Urinary bladder (tissue), 4 donors: ENCODE data around the gene CHST10. TPM values are rescaled to one million over a fixed set of nuclear protein-coding genes. Genes with fewer than 3 reads are reported as not detected.

Source experiments
- DNase-seq: peaks from one replicate; pipeline ENCODE4 v3.0.0-alpha.2; 2015; ENCODE audit errors: extremely low spot score
- H3K27ac ChIP-seq: one replicate; pipeline ENCODE4 v1.5.1; 2013; ENCODE audit warnings: low read depth, mild to moderate bottlenecking, moderate library complexity
- H3K36me3 ChIP-seq: one replicate; pipeline ENCODE4 v1.6.1; 2013; ENCODE audit warnings: mild to moderate bottlenecking, moderate library complexity; ENCODE audit not compliant: insufficient read depth
- H3K4me1 ChIP-seq: one replicate; pipeline ENCODE4 v1.6.1; 2013; ENCODE audit warnings: mild to moderate bottlenecking, moderate library complexity; ENCODE audit not compliant: insufficient read depth
- H3K4me3 ChIP-seq: one replicate; pipeline ENCODE4 v1.5.1; 2013; ENCODE audit warnings: low read depth, low read length
- WGBS: extraction: QIAGEN DNeasy Blood & Tissue Kit; methylation state at CpG from one replicate; pipeline ENCODE4 v1.1.7; 2013; 5-methylcytosine and 5-hydroxymethylcytosine counted together
- polyA plus RNA-seq: library from polyadenylated mRNA; stranded (reverse); fragments of 200-250 nt; gene quantifications from one replicate; pipeline ENCODE4 v1.2.3, GENCODE V29; 2013
- total RNA-seq: library from RNA; depleted of rRNA; stranded (reverse); fragments of >200 nt; gene quantifications from one replicate; pipeline ENCODE4 v1.2.3, GENCODE V29; 2014
- donor health status: healthy with polysubstance abuse.
- donor health status: healthy.

The CHST10 gene
- total and polyA plus RNA-seq, 2 donors, result 10.3 to 12.5 TPM

GRCh38 chr2:100409461-100409860, 8.0 kb downstream of the CHST10 start:
- Histone ChIP-seq H3K36me3 (no peaks in the 10 kb centered on the region), H3K4me1 (no peaks in the 10 kb centered on the region), H3K4me3 (no peak overlapping the region), H3K27ac (no peak overlapping the region)
- no peak for DNase-seq
- 94% methylated on average over 5 of the region's 5 CpGs for WGBS

GRCh38 chr2:100408941-100409340, 8.5 kb downstream of the CHST10 start:
- WGBS, result 92% methylated on average over 8 of the region's 8 CpGs
- no peak for DNase-seq
- no peaks in the 10 kb centered on the region for H3K4me1 ChIP-seq
- no peak overlapping the region for H3K4me3 ChIP-seq
- H3K27ac ChIP-seq, result no peak overlapping the region
- H3K36me3 ChIP-seq, result no peaks in the 10 kb centered on the region

DNA sequence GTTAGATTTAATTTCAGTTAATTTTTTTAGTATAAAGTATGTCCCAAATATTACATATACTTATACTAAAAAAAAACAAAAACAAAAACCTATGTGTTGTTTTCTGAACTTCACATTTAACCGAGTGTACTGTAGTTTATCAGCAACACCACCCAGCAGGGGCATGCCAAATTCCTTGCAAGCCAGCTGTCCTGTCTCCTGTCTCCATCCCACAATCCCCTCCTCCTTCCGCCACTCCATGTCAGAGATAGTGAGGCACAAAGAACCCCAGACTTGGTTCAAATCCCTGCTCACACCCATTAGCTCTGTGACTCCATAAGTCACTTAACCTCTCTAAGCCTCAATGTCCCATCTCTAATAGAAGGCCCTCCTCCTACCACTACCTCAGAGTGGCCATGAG, 9.4 kb downstream of the CHST10 start:
- no peak for DNase-seq
- Histone ChIP-seq H3K27ac (no peak overlapping the region), H3K4me1 (no peaks in the 10 kb centered on the region), H3K36me3 (no peaks in the 10 kb centered on the region), H3K4me3 (no peak overlapping the region)
- WGBS, result 92% methylated on average over 2 of the region's 2 CpGs

- Histone ChIP-seq H3K4me1 (no peaks in the 10 kb centered on the region), H3K27ac (no peak overlapping the region), H3K4me3 (no peak overlapping the region), H3K36me3 (no peaks in the 10 kb centered on the region)
- WGBS, result 91% methylated on average over 6 of the region's 6 CpGs
- no peak for DNase-seq
These were observed 9.9 kb downstream of the CHST10 start for GRCh38 chr2:100407563-100407962.

DNA sequence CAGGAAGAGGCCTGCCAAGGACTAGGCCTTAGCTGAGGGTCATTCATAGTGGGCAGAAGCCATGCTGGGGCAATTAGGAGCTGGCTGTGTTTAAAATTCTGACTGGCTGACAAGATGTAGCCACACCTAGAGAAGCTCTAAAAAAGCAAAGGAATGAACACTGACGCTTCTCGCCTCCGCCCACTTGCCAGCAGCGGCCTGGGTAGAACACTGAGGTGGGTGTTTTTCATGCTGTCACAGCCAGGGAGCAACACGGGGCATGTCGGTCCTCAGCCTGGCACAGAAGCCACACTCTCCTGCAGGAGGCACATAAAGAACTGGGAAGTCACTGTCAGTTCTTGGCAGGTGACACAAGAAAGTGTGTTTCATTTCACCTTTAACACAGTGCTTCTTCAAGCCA, 10.4 kb downstream of the CHST10 start:
- Histone ChIP-seq H3K4me1 (no peaks in the 10 kb centered on the region), H3K4me3 (no peak overlapping the region), H3K27ac (no peak overlapping the region), H3K36me3 (no peaks in the 10 kb centered on the region)
- DNase-seq, result no peak
- 87% methylated on average over 6 of the region's 6 CpGs for WGBS

GRCh38 chr2:100406120-100406508, 11.4 kb downstream of the CHST10 start:
- Histone ChIP-seq H3K4me3 (no peak overlapping the region), H3K27ac (no peak overlapping the region), H3K36me3 (no peaks in the 10 kb centered on the region), H3K4me1 (no peaks in the 10 kb centered on the region)
- WGBS, result 95% methylated on average over 5 of the region's 5 CpGs
- no peak for DNase-seq

DNA sequence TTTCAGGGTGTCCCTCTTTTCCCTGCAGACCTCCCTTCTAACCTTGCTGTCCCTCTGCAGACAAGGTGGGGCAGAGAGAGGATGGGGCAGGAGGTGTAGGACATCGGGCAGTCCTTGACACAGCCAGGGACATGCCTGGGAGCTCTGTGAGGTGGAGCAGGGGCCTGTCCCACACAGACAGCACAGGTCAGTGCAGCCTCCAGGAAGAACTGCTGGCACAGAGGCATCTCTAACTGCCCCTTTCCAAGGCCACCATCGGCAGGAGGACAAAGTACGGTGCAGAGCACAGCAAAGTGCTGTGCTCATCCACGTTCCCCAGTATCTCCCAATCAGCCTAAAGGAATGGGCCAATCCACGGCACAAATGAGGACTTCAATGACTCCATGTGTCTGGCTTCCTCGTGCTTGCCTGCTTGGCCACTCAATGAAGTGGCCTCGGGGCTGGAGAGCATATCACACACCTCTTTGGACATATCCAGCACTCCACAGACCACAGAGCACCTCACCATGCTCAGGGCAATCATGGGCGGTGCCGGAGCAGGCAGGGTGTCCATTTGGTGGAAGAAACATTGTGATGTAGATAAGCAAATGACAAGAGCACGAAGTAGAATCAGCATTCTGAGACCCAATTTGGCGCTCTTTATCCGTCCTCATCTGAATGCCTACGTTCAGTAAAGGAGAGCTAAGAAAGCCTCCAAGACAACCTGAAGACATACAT, 11.9 kb downstream of the CHST10 start:
- DNase-seq, result no peak
- H3K4me3 ChIP-seq, result no peak overlapping the region
- 95% methylated on average over 13 of the region's 13 CpGs for WGBS
- no peaks in the 10 kb centered on the region for H3K36me3 ChIP-seq
- H3K4me1 ChIP-seq, result no peaks in the 10 kb centered on the region
- H3K27ac ChIP-seq, result no peak overlapping the region

- no peaks in the 10 kb centered on the region for H3K36me3 ChIP-seq
- no peaks in the 10 kb centered on the region for H3K4me1 ChIP-seq
- WGBS, result 92% methylated on average over 7 of the region's 7 CpGs
These were observed 13.1 kb downstream of the CHST10 start for GRCh38 chr2:100404411-100404810.

DNA sequence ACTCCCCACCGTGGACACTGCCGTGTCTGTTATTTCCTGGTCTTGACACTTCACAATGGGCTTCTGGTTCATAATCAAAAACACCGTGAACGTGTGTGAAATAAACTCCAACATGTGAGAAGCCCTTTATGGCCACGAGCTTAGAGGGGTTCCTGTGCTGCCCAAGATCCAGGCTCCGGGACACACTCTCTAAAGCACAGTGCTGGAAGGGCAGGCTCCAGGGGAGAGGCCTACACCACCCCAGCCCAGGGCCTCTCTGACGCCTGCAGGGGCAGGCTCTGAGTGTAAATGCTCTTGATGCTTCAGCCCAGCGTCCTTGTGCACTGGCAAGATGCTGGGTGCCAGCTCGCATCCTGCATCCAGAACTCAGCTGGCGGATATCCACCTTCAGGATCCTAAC, 13.7 kb downstream of the CHST10 start:
- WGBS, result 88% methylated on average over 10 of the region's 10 CpGs
- Histone ChIP-seq H3K4me3 (no peak overlapping the region), H3K36me3 (no peaks in the 10 kb centered on the region), H3K27ac (no peak overlapping the region), H3K4me1 (no peaks in the 10 kb centered on the region)
- no peak for DNase-seq

More at GRCh38 chr2:100404411-100404810, 13.1 kb downstream of the CHST10 start:
- Histone ChIP-seq H3K4me3 (no peak overlapping the region), H3K27ac (no peak overlapping the region)
- DNase-seq, result no peak

DNA sequence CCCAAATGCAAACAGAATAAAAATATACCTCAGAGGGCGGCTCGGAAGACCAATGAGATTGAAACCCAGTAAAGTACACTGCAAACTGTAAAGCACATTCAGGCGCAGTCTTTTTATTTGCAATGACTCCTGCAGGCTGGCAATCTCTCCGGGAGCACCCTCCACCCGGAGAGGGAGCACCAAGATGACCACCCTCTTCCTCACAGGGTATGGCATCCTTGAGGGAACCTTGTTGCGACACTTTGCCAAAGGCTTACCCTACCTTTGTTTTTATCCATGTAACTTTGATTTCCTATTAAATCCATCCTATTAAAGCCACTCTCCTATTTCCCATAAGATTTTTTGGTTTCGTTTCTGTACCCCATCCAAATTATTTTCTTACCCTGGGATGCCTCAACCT, 16.2 kb downstream of the CHST10 start:
- WGBS, result 97% methylated on average over 7 of the region's 7 CpGs
- no peak for DNase-seq
- H3K27ac ChIP-seq, result no peak overlapping the region
- H3K36me3 ChIP-seq, result no peaks in the 10 kb centered on the region
- H3K4me1 ChIP-seq, result no peaks in the 10 kb centered on the region
- no peak overlapping the region for H3K4me3 ChIP-seq

GRCh38 chr2:100399714-100400113, 17.8 kb downstream of the CHST10 start:
- H3K36me3 ChIP-seq, result no peaks in the 10 kb centered on the region

DNA sequence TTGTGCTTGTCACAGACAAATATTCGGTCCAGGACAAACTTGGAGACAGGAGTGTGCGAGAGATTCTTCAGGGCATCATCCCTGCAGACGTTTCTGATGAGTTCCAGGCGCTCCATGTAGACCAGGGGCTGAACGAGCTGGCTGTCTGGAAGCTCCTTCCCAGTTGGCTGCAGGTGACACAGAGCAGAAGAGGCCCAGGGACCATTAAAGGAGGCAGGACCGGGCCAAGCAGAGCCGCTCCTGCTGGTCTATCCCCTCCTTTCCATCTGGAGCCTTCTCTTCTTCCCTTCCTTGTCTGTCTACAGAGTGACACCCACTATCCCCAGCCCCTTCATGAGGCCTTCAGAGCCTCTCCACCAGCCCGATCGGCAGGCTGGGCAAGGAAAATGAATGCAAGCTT, 19.5 kb downstream of the CHST10 start:
- Histone ChIP-seq H3K36me3 (no peaks in the 10 kb centered on the region), H3K4me3 (no peak overlapping the region), H3K4me1 (no peaks in the 10 kb centered on the region), H3K27ac (no peak overlapping the region)
- DNase-seq, result no peak
- WGBS, result 84% methylated on average over 9 of the region's 9 CpGs

More at GRCh38 chr2:100399714-100400113, 17.8 kb downstream of the CHST10 start:
- WGBS, result 94% methylated on average over 9 of the region's 9 CpGs
- H3K27ac ChIP-seq, result no peak overlapping the region
- no peak for DNase-seq
- H3K4me1 ChIP-seq, result no peaks in the 10 kb centered on the region
- H3K4me3 ChIP-seq, result no peak overlapping the region

DNA sequence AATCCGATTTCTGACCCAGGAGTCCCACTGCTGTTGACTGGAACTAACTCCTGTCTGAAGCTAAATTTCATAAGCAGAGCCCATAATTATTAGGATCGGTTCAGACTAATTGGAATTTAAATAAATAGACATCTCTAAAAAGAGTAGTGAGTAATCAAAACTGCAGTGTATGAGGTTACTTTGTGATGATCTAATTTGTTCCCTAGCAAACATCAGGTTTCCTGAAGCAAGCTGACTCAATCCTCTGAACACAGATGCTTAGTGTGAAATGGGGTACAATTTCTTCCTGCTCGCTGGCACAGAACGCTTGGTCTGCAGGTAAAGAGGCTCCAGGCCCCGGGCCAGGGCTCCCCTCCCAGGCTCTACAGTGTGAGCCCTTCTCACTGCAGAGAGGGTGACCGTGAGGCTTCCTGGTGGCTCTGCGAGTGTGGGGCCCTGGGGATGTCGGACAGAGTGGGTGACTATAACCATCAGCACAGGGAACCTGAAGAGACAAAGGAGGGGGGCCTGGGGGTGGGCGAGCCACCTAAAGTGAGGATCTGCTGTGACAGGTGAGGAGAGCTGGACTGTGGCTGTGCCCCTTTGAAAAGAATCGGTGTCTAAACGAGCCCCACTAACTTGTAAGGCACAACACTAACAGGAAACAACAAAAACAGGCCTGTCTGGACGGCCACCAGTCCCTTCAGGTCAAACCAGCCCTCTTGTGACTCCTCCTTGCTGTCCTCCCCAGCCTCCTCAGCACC, 20.2 kb downstream of the CHST10 start:
- no peak overlapping the region for H3K4me3 ChIP-seq
- no peaks in the 10 kb centered on the region for H3K36me3 ChIP-seq
- no peak for DNase-seq
- WGBS, result 88% methylated on average over 12 of the region's 12 CpGs
- no peaks in the 10 kb centered on the region for H3K4me1 ChIP-seq
- no peak overlapping the region for H3K27ac ChIP-seq

DNA sequence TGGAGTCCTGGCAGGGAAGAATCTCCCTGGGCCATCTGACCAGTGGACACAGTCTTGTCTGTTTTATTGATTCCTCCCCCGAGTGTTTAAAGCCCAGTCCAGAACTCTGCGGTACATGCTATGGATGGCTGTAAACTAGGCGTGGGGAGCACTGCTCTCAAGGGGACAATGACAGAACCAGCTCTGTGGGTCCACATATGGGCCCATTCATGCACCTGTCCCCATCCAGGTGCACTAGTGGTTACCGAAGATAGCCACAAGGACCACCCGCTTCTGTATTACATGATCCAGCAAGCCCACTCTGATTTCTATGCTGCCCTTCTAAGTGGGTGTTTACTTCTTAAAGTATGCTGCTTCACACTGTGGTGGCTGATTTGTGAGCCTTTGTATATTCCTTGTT, 21.0 kb downstream of the CHST10 start:
- Histone ChIP-seq H3K4me3 (no peak overlapping the region), H3K4me1 (no peaks in the 10 kb centered on the region), H3K36me3 (no peaks in the 10 kb centered on the region), H3K27ac (no peak overlapping the region)
- DNase-seq, result no peak
- WGBS, result 93% methylated on average over 5 of the region's 5 CpGs
